ENCODE results near the gene MRPL38. TPM values are rescaled to one million over a fixed set of nuclear protein-coding genes. Genes with fewer than 3 reads are reported as not detected.

MRPL38 gene
- 33.5 TPM in 2 replicates for total RNA-seq

GRCh38 chr17:75904749-75905521 is at the start of gene MRPL38:
MRPL38 (minus strand) TSS chr17:75904884; CDS start chr17:75904875, 9 bp downstream.

GRCh38 chr17:75940727-75941441 is 36.2 kb upstream of the MRPL38 start, which contains the start of gene FBF1:
FBF1 (minus strand) TSS chr17:75941042; CDS start chr17:75938149, 2,893 bp downstream.

GRCh38 chr17:75896415-75897159 is 8.1 kb downstream of the MRPL38 start, which contains the start of gene TRIM65:
TRIM65 (minus strand) TSS chr17:75896951; CDS start chr17:75896937, 14 bp downstream.

GRCh38 chr17:75878174-75878998 is 26.3 kb downstream of the MRPL38 start, which contains the start of gene TRIM47:
TRIM47 (minus strand) TSS chr17:75878581; CDS start chr17:75878548, 33 bp downstream.

GRCh38 chr17:75855310-75856061 is 49.2 kb downstream of the MRPL38 start, which contains the start of gene WBP2:
WBP2 (minus strand) TSS chr17:75855335; CDS start chr17:75855297, 38 bp downstream.

Other genes with a start within 250 kb of the MRPL38 start
- 17.4 and 27.6 TPM in 2 replicates for gene RECQL5, start 237.7 kb downstream of the MRPL38 start, total RNA-seq
- 52.3 and 65.1 TPM in 2 replicates for gene SAP30BP, start 237.5 kb downstream of the MRPL38 start, total RNA-seq
- gene ITGB4, start 183.4 kb downstream of the MRPL38 start, total RNA-seq: 488 and 974 TPM in 2 replicates
- gene GALK1, start 139.7 kb downstream of the MRPL38 start, total RNA-seq: 9.9 and 16.0 TPM in 2 replicates
- 9.2 and 16.2 TPM in 2 replicates for gene UNK, start 120.1 kb downstream of the MRPL38 start, total RNA-seq
- 13.7 and 14.8 TPM in 2 replicates for gene UNC13D, start 60.5 kb downstream of the MRPL38 start, total RNA-seq
- 29.7 and 40.7 TPM in 2 replicates for gene WBP2, start 49.5 kb downstream of the MRPL38 start, total RNA-seq
- gene TRIM47, start 26.3 kb downstream of the MRPL38 start, total RNA-seq: 14.4 and 47.8 TPM in 2 replicates
- gene TRIM65, start 7.9 kb downstream of the MRPL38 start, total RNA-seq: 18.1 and 25.3 TPM in 2 replicates
- 11.3 and 18.5 TPM in 2 replicates for gene FBF1, start 36.2 kb upstream of the MRPL38 start, total RNA-seq
- gene ACOX1, start 74.3 kb upstream of the MRPL38 start, total RNA-seq: 37.3 and 72.5 TPM in 2 replicates
- gene TEN1, start 74.4 kb upstream of the MRPL38 start, total RNA-seq: 12.9 and 20.5 TPM in 2 replicates
- 0.68 and 1.8 TPM in 2 replicates for gene CDK3, start 96.0 kb upstream of the MRPL38 start, total RNA-seq
- gene EVPL, start 122.4 kb upstream of the MRPL38 start, total RNA-seq: 40.3 and 69.8 TPM in 2 replicates
- 44.1 and 75.0 TPM in 2 replicates for gene SRP68, start 167.6 kb upstream of the MRPL38 start, total RNA-seq
- 0.14 TPM in 1 of 2 replicates, not detected in the other for gene GALR2, start 169.9 kb upstream of the MRPL38 start, total RNA-seq
- gene ZACN, start 174.3 kb upstream of the MRPL38 start, total RNA-seq: not detected in 2 replicates
- gene EXOC7, start 198.9 kb upstream of the MRPL38 start, total RNA-seq: 36.2 and 66.5 TPM in 2 replicates
- gene FOXJ1, start 236.4 kb upstream of the MRPL38 start, total RNA-seq: not detected in 2 replicates

Data from nasal cavity respiratory epithelium epithelial cell of viscerocranial mucosa (primary cell).